GM21528 (cell line): ENCODE results near the gene FMNL1.

Experiments used
- ATAC-seq: cut with Tn5 transposase; IDR thresholded peaks from one replicate; pipeline ENCODE4 v1.9.1; 2021; ENCODE audit warnings: mild to moderate bottlenecking, moderate library complexity; ENCODE audit not compliant: unreplicated experiment, low FRiP score

FMNL1 gene

GRCh38 chr17:45277216-45277849 lies 55.6 kb downstream of the FMNL1 start:
- no peak for ATAC-seq

GRCh38 chr17:45277992-45278391 lies 56.3 kb downstream of the FMNL1 start:
- no peak for ATAC-seq

- no peak for ATAC-seq
These were observed 58.2 kb downstream of the FMNL1 start for GRCh38 chr17:45279898-45280297.

- ATAC-seq: no peak
These were observed 61.3 kb downstream of the FMNL1 start for GRCh38 chr17:45282683-45283644.

GRCh38 chr17:45283711-45284110 lies 62.0 kb downstream of the FMNL1 start:
- no peak for ATAC-seq

GRCh38 chr17:45284176-45285140 lies 62.8 kb downstream of the FMNL1 start:
- no peak for ATAC-seq

GRCh38 chr17:45286286-45286685 lies 64.6 kb downstream of the FMNL1 start:
- ATAC-seq: no peak

GRCh38 chr17:45287526-45288500 lies 66.1 kb downstream of the FMNL1 start:
- ATAC-seq: no peak

GRCh38 chr17:45288825-45289224 lies 67.1 kb downstream of the FMNL1 start:
- ATAC-seq: no peak

GRCh38 chr17:45289301-45290268 lies 67.9 kb downstream of the FMNL1 start:
- ATAC-seq: no peak

GRCh38 chr17:45290269-45290765 lies 68.6 kb downstream of the FMNL1 start:
- no peak for ATAC-seq

GRCh38 chr17:45291171-45291805 lies 69.6 kb downstream of the FMNL1 start:
- ATAC-seq: no peak

- ATAC-seq: no peak
These were observed 71.2 kb downstream of the FMNL1 start for GRCh38 chr17:45292696-45293412.

- no peak for ATAC-seq
These were observed 71.9 kb downstream of the FMNL1 start for GRCh38 chr17:45293413-45294211.

GRCh38 chr17:45294506-45294905 lies 72.8 kb downstream of the FMNL1 start:
- ATAC-seq: no peak
